ENCODE data around the gene TBC1D17.

DNA sequence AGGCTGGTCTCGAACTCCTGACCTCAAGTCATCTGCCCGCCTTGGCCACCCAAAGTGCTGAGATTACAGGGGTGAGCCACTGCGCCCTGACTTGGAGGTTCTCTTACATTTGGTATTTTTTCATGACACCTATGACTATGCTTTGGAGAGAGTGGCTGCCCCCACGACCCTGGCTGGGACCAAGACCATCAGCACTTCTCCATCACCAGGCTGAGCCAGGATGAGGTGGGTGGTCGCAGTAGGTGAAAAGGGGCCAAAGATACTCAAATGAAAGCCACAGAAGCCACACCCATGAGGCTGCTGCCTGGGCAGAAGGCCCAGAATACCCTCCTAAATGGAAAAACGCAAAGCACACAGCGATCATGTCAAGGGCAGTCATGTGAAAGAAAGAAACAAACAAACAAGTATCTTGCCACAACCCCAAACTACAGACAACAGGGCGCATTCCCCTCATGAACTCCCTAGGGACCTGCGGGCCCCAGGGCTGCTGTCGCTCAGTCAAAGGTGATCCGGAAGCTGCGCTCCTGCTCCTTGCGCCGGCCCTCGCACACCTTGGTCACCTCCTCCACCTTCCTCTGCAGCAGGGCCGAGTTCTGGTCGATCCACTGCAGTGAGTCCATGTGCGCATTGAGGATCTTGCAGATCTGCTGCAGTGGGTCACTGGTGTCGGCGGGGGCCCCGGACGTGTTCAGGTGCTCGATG lies 30.4 kb downstream of the TBC1D17 start:
- TF ChIP-seq, protein P1, sequence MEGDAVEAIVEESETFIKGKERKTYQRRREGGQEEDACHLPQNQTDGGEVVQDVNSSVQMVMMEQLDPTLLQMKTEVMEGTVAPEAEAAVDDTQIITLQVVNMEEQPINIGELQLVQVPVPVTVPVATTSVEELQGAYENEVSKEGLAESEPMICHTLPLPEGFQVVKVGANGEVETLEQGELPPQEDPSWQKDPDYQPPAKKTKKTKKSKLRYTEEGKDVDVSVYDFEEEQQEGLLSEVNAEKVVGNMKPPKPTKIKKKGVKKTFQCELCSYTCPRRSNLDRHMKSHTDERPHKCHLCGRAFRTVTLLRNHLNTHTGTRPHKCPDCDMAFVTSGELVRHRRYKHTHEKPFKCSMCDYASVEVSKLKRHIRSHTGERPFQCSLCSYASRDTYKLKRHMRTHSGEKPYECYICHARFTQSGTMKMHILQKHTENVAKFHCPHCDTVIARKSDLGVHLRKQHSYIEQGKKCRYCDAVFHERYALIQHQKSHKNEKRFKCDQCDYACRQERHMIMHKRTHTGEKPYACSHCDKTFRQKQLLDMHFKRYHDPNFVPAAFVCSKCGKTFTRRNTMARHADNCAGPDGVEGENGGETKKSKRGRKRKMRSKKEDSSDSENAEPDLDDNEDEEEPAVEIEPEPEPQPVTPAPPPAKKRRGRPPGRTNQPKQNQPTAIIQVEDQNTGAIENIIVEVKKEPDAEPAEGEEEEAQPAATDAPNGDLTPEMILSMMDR (optimal IDR thresholded peaks at IDR 0.05 in 1 of 3, IDR thresholded peaks at IDR 0.05 in 1 of 3, conservative IDR thresholded peaks at IDR 0.05 in 1 of 3; ENCODE audit: extremely low read depth in 1 of 3, insufficient read depth in 2 of 3, low read length in 3 of 3), result no peak
- TF ChIP-seq EZH2 (IDR thresholded peaks at IDR 0.05; ENCODE audit: low read length), result no peak
